Transverse colon (tissue), 4 donors: ENCODE data around the gene FKTN. TPM values are rescaled to one million over a fixed set of nuclear protein-coding genes. Genes with fewer than 3 reads are reported as not detected.
A peak's percentile ranks its signal among the peaks of the same experiment; 100 is the strongest.

ENCODE experiments used
- DNase-seq: peaks from one replicate; pipeline ENCODE4 v3.0.0-alpha.2; 2019
- H3K27ac ChIP-seq, 4 donors: fragments of 200-600 bp; sonication (generic); 2 replicates each; pipeline ENCODE4 v1.5.1; 2016 to 2018; ENCODE audit warnings: inconsistent platforms in 4 of 4
- H3K27me3 ChIP-seq: fragments of 200-600 bp; sonication (generic); 2 replicates; pipeline ENCODE4 v1.5.1; 2017; ENCODE audit warnings: inconsistent platforms
- H3K36me3 ChIP-seq, 4 donors: fragments of 200-600 bp; sonication (generic); 2 replicates each; pipeline ENCODE4 v1.5.1; 2017 to 2019; ENCODE audit warnings: inconsistent platforms in 4 of 4
- H3K4me1 ChIP-seq, 4 donors: fragments of 200-600 bp; sonication (generic); 2 replicates each; pipeline ENCODE4 v1.5.1; 2017 to 2020; ENCODE audit warnings: inconsistent platforms in 4 of 4
- H3K4me3 ChIP-seq, 4 donors: fragments of 200-600 bp; sonication (generic); 1 replicate in 1 of 4; 2 replicates in 3 of 4; pipeline versions ENCODE4 v1.5.1 to v1.6.1; 2017 to 2019; ENCODE audit warnings: inconsistent platforms in 4 of 4
- H3K9me3 ChIP-seq, 2 donors: fragments of 200-600 bp; sonication (generic); 2 replicates each; pipeline ENCODE4 v1.5.1; 2017 to 2019; ENCODE audit warnings: inconsistent platforms in 2 of 2
- CTCF ChIP-seq, 5 experiments: fragments of 200-600 bp in 3 of 5; fragments of 450-650 bp in 2 of 5; sonication (generic) in 3 of 5; IDR thresholded peaks; 1 replicate in 2 of 5; 2 replicates in 3 of 5; pipeline ENCODE4 v1.5.1; 2016 to 2017; ENCODE audit warnings: antibody characterized with exemption in 5 of 5, inconsistent platforms in 3 of 5, mild to moderate bottlenecking in 2 of 5, moderate library complexity in 1 of 5
- EP300 ChIP-seq: sonication (generic); formaldehyde crosslinking; IDR thresholded peaks from one replicate; pipeline ENCODE4 v1.6.1; 2017; ENCODE audit warnings: antibody characterized with exemption, low read depth
- POLR2A ChIP-seq: fragments of 450-650 bp; IDR thresholded peaks from one replicate; pipeline ENCODE4 v1.6.1; 2016; ENCODE audit warnings: antibody characterized with exemption, mild to moderate bottlenecking, moderate library complexity
- POLR2AphosphoS5 ChIP-seq, 3 donors: sonication (generic); formaldehyde crosslinking; IDR thresholded peaks; one replicate each; pipeline ENCODE4 v1.6.1; 2016; ENCODE audit warnings: antibody characterized with exemption in 3 of 3
- WGBS, 2 donors: methylation state at CpG; one replicate each; pipeline ENCODE4 v1.1.5; 2018; ENCODE audit warnings: low coverage in 1 of 2; 5-methylcytosine and 5-hydroxymethylcytosine counted together
- in situ Hi-C, 4 donors: fragments of 200-750 bp; cut with MboI; loops; one replicate each; pipeline versions ENCODE4 v1.15.0 to v1.15.1; 2017; ENCODE audit warnings: low sequenced_read_pairs in 3 of 4, low pct_ligation_motif_present in 1 of 4, low pct_unique_long_range_greater_than_20kb in 1 of 4
- intact Hi-C: fragments of 100-400 bp; cut with DNase I; formaldehyde crosslinking; loops from one replicate; pipeline ENCODE4 v1.15.1; 2023; ENCODE audit warnings: low total_unique reads
- total RNA-seq, 4 donors: library from RNA; depleted of rRNA; stranded (reverse); fragments of >200 nt; gene quantifications; one replicate each; pipeline ENCODE4 v1.1.0, GENCODE V29; 2016

FKTN gene
- total RNA-seq, 4 donors from 2014 or later = 6.7 to 15.1 (median 14.5) TPM

GRCh38 chr9:105636331-105636730, 78.4 kb downstream of the FKTN start:
- 85 to 91% methylated on average over 1 of the region's 1 CpG for WGBS, 2 donors

GRCh38 chr9:105637787-105638395, 80.0 kb downstream of the FKTN start:
- H3K36me3 ChIP-seq = peaks cover 0 to 16% (median 2%) of the 10 kb centered on the region in 4 donors

More at GRCh38 chr9:105636331-105636730, 78.4 kb downstream of the FKTN start:
- Histone ChIP-seq H3K27ac (no peak overlapping the region), H3K27me3 (no peaks in the 10 kb centered on the region), H3K36me3 (peaks cover 0 to 11% (median 2%) of the 10 kb centered on the region in 4 donors), H3K4me1 (peaks cover 0 to 4% (median 0%) of the 10 kb centered on the region in 4 donors), H3K9me3 (no peaks in the 10 kb centered on the region), H3K4me3 (no peak overlapping the region)
- intact Hi-C loops = no loop called here
- in situ Hi-C loops = no loop called here
- TF ChIP-seq POLR2AphosphoS5 (IDR thresholded peaks at IDR 0.05) (no peak), CTCF (IDR thresholded peaks at IDR 0.05) (no peak), EP300 (no peak), POLR2A (no peak)
- no peak for DNase-seq

GRCh38 chr9:105639936-105640335, 82.0 kb downstream of the FKTN start:
- peaks cover 0 to 12% (median 2%) of the 10 kb centered on the region in 4 donors for H3K36me3 ChIP-seq
- TF ChIP-seq POLR2A (no peak), CTCF (IDR thresholded peaks at IDR 0.05) (no peak), EP300 (no peak), POLR2AphosphoS5 (IDR thresholded peaks at IDR 0.05) (no peak)
- no peaks in the 10 kb centered on the region for H3K4me1 ChIP-seq
- no peak overlapping the region for H3K4me3 ChIP-seq
- in situ Hi-C loops = no loop called here
- H3K27me3 ChIP-seq = no peaks in the 10 kb centered on the region
- DNase-seq = no peak
- H3K9me3 ChIP-seq = peaks cover 0 to 10% of the 10 kb centered on the region in 2 donors
- intact Hi-C loops = no loop called here
- H3K27ac ChIP-seq = no peak overlapping the region

More at GRCh38 chr9:105637787-105638395, 80.0 kb downstream of the FKTN start:
- Histone ChIP-seq H3K27me3 (no peaks in the 10 kb centered on the region), H3K4me3 (no peak overlapping the region), H3K4me1 (peaks cover 0 to under 1% (median 0%) of the 10 kb centered on the region in 4 donors), H3K27ac (no peak overlapping the region), H3K9me3 (peaks cover 0 to 10% of the 10 kb centered on the region in 2 donors)
- 96 to 98% methylated on average over 4 of the region's 4 CpGs for WGBS, 2 donors
- peak in 4 of 5 experiments; percentile 16 to 40 (median 30) for TF ChIP-seq CTCF (IDR thresholded peaks at IDR 0.05)
- TF ChIP-seq POLR2AphosphoS5 (IDR thresholded peaks at IDR 0.05) = no peak
- intact Hi-C loops = no loop called here
- in situ Hi-C loops = no loop called here
- no peak for DNase-seq

- no peak for TF ChIP-seq EP300
- TF ChIP-seq POLR2AphosphoS5 (IDR thresholded peaks at IDR 0.05) = no peak
- TF ChIP-seq POLR2A = no peak
- TF ChIP-seq CTCF (IDR thresholded peaks at IDR 0.05) = no peak
- Histone ChIP-seq H3K27me3 (no peaks in the 10 kb centered on the region), H3K36me3 (peaks cover 0 to 4% (median 0%) of the 10 kb centered on the region in 4 donors), H3K4me3 (no peak overlapping the region), H3K27ac (no peak overlapping the region), H3K9me3 (peaks cover 0 to 10% of the 10 kb centered on the region in 2 donors), H3K4me1 (no peaks in the 10 kb centered on the region)
- no peak for DNase-seq
- intact Hi-C loops = no loop called here
- in situ Hi-C loops = no loop called here
Observed at GRCh38 chr9:105643795-105644194, 85.9 kb downstream of the FKTN start.
